ENCODE measurements around the gene PLCB3. TPM values are rescaled to one million over a fixed set of nuclear protein-coding genes. Genes with fewer than 3 reads are reported as not detected.

The PLCB3 gene
- total RNA-seq, 4 donors from 2014 or later, result 10.8 to 17.9 (median 16.3) TPM

DNA sequence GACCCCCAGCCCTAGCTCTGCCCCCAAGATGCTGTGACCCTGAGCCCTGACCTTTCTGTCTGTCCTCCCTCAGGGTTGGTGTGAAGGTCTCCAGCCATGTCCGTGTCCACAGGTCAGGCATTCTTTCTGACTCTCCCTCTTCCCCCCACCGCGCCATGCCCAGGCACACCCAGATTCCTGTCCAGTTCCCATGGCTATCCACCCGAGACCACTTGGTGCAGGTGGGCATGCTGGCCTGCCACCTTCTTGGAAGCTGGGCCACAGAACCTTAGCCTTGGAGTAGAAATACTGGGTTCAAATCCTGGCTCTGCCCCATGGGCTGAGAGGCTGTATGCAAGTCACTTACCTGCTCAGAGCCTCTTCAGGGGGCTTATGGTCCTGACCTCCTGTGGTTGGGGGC, 2.3 kb upstream of the PLCB3 start:
- TF ChIP-seq, protein P1, sequence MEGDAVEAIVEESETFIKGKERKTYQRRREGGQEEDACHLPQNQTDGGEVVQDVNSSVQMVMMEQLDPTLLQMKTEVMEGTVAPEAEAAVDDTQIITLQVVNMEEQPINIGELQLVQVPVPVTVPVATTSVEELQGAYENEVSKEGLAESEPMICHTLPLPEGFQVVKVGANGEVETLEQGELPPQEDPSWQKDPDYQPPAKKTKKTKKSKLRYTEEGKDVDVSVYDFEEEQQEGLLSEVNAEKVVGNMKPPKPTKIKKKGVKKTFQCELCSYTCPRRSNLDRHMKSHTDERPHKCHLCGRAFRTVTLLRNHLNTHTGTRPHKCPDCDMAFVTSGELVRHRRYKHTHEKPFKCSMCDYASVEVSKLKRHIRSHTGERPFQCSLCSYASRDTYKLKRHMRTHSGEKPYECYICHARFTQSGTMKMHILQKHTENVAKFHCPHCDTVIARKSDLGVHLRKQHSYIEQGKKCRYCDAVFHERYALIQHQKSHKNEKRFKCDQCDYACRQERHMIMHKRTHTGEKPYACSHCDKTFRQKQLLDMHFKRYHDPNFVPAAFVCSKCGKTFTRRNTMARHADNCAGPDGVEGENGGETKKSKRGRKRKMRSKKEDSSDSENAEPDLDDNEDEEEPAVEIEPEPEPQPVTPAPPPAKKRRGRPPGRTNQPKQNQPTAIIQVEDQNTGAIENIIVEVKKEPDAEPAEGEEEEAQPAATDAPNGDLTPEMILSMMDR (IDR thresholded peaks at IDR 0.05; ENCODE audit: low read depth), result no peak

DNA sequence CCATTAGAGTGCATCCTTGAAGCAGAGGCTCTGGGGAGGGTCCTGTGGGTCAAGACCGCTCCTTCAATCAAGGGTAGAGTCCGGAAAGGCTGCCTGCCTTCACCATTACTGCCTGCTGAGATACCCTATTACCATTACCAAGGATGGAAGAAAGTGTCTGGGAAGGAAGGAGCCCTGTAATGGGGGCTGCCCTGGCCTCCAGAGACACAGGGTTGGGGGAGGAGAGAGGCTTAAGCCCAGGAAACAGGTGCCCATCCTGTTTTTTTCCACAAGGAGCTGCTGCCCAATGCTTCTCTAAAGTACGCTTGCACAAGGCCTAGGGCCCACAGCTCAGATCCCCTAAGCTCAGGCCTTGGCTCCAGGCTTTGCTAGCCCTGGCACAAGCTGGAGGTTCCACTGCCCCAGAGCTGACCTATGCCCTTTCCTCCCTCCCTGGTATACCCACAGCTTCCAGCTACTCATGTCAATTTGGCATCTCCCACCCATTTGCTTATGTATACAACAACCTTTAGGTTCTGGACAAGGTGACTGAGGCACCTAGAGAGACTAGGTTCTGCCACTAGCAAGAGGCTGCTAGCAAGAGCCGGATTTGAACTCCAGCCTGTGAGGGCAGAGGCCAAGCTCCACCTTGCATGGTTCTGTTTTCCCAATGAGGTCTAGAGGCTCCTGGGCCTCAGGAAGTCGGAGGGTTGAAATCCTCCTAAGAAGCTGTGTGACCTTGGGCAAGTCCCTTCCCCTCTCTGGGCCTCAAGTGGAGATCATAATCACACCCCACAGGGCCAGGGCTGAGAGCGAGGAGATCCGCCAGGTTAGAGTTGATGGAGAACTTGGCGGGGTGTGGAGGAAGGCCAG, 1.5 kb upstream of the PLCB3 start:
- TF ChIP-seq, protein P1 (IDR thresholded peaks at IDR 0.05; ENCODE audit: low read depth), result no peak

DNA sequence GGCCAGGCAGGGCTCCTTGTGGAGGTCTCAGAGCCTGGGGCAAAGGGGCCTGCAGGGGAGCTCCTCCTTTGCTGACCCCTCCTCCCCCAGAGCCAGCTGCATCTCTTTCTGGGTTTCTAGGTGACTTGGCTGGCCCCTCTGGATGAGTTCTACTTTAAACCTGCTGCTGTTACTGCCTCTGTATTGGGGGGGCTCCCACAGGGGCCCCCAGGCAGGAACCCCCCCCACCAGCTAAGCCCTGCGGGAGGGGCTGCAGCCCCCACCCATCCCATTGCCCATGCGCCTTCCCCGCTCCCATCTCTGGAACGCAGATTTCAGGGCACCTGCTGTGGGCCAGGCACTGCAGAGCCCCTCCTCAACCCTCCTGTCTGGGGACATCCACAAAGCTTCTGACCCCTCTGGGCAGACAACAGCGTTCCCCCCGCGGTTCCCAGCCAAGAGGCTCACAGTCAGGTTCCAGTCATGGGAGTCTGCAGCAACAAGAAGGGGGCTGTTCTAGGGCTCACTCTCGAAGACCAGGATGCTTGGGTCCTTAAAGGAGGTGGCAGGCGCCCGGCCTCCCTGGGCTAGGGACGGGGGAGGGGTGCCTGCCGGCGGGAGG, 815 bp upstream of the PLCB3 start:
- TF ChIP-seq, protein P1 (IDR thresholded peaks at IDR 0.05; ENCODE audit: low read depth), result no peak

DNA sequence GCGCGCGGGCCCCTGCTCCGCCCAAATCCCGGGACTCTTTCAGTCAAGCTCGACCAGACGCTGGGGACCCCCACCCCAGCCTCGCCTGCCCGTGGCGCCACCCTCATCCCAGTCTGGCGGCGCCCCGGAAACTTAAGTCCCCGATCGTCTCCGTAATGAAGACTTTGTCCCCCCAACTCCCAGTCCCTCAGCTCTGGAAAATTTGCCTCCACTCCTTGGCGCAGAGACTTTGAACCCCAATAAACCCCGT, 348 bp downstream of the PLCB3 start:
- TF ChIP-seq, protein P1 (IDR thresholded peaks at IDR 0.05; ENCODE audit: low read depth), result no peak

DNA sequence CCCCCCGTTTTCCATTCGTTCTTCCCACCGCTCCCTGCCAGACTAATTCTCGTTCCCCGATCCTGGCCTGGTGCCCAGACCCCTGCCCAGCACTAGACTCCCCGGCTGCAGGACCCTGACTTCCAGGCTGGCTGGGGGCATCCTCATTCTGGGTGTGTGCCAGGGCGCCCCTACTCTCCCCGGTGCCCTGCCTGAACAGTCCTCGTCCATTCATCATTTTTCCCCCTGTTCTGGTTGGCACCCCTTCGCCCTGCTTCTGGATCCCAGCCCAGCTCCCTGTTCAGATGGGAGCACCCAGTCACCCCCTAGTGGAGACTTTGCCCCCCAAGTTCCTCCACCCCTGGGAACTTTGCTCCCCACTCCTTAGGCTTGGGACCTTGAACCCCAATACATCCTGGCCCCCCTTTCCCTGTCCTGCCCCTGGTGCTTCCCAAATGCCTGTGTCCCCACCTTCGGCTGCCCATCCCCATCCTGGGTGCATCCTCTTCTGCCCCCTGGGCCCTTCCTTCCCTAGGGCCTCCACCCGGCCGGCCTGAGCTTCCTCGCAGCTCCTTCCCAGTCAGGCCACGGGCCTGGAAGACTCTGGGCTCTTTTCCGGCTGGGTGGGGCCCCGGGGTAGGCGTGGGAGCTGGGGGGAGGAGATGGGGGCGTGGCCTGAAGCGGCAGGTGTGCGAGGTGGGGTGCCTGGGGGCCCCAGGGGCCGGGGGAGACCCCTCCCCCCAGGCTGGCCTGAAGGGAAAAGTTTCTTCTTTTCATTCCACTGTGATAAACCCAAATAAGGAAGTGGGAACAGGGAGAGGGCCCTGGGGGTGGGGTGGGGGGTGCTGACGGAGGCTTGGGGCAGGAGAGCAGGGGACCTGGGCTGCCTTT, 908 bp downstream of the PLCB3 start:
- TF ChIP-seq, protein P1 (IDR thresholded peaks at IDR 0.05; ENCODE audit: low read depth), result no peak

DNA sequence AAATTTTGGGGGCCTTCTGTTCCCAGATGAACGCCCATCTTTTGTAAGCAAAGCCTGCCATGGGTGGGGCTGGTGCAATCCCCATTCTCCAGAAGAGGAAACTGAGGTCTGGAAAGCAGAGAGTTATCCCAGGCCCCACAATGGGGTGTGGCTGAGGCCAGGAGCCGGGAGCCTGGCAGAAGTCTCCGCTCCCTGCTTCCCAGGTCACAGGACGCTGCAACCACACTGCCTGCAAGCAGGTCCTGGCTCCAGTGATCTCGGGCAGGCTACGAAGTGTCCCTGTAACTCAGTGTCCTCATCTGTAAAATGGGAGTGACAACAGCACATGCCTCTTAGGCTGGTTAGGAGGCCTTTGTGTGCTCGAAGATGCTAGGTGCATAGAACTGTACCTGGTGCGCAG, 1.7 kb downstream of the PLCB3 start:
- TF ChIP-seq, protein P1 (IDR thresholded peaks at IDR 0.05; ENCODE audit: low read depth), result no peak

DNA sequence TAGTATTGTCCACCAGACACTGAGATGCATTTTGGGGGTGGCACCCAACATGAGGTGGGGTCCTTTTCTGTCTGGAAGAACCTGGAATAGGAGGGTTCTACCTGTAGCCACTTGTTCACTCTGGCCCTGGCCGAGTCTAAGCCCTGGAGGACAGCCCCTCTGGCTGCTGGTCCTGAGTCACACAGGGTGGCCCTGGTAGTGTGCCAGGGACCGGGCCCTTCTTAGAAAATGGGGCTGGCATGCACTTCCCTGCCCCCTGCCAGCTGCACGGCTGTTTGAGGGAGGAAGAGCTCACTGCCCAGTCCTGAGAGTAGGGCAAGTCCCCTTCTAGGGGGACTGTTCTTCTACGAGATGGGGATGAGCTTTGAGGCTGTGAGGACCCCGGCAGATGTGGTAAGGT, 2.2 kb downstream of the PLCB3 start:
- TF ChIP-seq, protein P1 (IDR thresholded peaks at IDR 0.05; ENCODE audit: low read depth), result no peak
